Measurements from ENCODE around the gene TSC2.

TSC2 gene

GRCh38 chr16:2044541-2044940 is 3.2 kb upstream of the TSC2 start:
- no peak for DNase-seq

GRCh38 chr16:2045965-2046892 is 1.6 kb upstream of the TSC2 start:
- no peak for DNase-seq

- no peak for DNase-seq
Measured at GRCh38 chr16:2046893-2047329, 874 bp upstream of the TSC2 start.

DNA sequence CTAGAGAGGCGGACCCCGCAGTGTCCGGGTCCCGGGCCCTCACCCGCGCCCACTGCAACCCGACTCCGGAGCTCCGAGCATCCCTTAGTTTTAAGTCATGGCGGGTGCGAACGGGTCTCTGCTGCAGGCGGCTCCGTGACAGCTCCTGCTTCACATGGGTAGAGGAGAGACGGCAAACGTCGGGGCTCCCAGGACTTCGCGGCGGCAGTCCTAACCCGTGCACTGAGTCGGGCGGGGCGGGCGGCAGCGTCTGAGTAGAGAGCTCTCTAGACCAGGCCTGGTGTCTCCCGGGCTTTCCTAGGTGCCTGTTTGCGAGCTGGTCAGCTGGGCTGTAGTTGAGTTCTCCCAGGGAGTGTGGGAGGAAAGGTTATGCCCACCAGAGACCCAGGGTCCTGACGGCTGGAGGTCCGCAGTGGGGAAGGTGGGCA is 345 bp downstream of the TSC2 start:
- DNase-seq = peak in 1 of 2 donors; percentile 18

- DNase-seq = no peak
Measured at GRCh38 chr16:2053211-2053610, 5.4 kb downstream of the TSC2 start.

GRCh38 chr16:2053897-2054296 is 6.1 kb downstream of the TSC2 start:
- DNase-seq = no peak

- no peak for DNase-seq
Measured at GRCh38 chr16:2054543-2055245, 6.9 kb downstream of the TSC2 start.

GRCh38 chr16:2056077-2056476 is 8.3 kb downstream of the TSC2 start:
- DNase-seq = no peak

DNA sequence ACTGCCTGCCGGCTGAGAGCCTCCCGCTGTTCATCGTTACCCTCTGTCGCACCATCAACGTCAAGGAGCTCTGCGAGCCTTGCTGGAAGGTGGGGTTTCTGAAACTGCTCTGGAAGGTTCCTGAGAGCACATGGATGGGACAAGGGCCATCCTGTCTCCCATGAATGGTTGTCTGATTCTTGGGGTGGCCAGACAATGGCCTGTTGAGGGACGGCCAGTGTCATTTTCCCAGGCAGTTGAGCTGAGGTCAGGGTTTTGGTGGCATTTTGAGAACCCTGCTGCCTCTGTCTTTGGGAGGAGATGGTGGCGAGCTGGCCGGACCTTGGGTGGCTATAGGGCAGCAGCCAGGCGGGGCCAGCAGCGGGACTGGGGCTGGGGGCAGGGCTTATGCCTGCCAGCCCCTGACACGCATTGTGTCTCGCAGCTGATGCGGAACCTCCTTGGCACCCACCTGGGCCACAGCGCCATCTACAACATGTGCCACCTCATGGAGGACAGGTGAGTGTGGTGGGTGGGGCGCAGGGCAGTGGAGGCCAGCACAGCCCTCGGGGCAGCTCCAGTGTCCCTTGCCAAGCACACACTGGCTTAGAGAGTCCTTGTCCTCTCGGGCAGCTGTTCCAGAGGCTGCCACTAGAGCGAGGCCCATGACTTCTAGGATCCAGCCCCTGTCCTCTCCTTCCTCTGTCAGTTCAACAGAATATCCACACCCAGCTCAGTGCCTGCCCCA is 9.1 kb downstream of the TSC2 start:
- DNase-seq = no peak

GRCh38 chr16:2057438-2057837 is 9.7 kb downstream of the TSC2 start:
- no peak for DNase-seq

DNA sequence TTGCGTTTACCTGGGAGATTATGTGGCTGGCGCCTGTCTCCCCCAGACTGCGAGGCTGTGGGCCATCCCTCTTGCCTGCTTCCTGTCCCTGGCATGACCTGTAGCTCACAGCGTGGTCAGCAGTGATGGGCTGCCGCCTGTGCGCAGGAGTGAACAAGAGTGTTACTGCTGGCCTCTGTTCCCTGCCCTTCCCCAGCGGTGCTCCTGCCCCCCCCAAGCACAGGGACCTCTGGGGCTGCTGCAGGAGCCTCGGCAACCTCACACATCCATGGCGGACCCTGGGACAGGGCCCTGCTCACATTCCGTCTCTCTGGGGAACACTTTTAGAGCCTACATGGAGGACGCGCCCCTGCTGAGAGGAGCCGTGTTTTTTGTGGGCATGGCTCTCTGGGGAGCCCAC is 10.6 kb downstream of the TSC2 start:
- no peak for DNase-seq

GRCh38 chr16:2058872-2059271 is 11.1 kb downstream of the TSC2 start:
- DNase-seq = no peak

- no peak for DNase-seq
Measured at GRCh38 chr16:2060346-2060745, 12.6 kb downstream of the TSC2 start.

DNA sequence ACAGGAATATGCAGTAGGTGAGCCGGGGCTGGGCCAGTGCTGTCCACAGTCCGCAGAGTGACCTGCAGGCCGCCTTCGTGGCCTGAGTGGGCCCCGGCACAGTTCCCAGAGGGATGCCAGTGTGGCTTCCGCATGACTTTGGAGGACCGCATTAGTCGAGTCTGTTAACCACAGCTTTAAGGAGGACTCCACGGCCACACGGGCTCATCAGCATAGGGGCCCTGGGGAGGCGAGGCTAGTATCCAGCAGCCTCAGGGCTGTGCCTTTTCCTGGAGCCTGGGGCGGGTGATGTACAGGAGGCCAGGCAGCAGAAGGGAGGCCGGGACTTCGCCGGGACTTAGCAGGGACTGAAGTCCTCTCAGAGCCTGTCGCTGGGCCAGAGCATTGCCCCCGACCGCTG is 13.2 kb downstream of the TSC2 start:
- DNase-seq = no peak

GRCh38 chr16:2061526-2061925 is 13.7 kb downstream of the TSC2 start:
- DNase-seq = no peak

DNA sequence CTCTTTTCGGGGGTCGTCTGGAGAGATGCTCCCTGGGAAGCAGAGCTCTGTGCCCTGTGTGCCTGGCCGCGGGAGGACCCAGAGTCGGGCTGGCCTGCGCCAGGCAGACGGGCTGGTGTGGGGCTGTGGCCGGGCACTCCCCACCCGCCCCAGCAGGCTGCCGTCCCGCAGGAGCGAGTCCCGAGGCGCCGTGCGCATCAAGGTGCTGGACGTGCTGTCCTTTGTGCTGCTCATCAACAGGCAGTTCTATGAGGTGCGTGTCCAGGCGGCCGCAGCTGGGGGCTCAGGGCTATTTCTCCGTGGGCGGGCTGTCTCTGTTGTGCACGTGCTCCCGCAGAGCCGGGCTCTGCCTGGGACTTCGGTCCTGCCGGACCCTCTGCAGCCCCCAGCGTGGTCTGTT is 15.0 kb downstream of the TSC2 start:
- no peak for DNase-seq

DNA sequence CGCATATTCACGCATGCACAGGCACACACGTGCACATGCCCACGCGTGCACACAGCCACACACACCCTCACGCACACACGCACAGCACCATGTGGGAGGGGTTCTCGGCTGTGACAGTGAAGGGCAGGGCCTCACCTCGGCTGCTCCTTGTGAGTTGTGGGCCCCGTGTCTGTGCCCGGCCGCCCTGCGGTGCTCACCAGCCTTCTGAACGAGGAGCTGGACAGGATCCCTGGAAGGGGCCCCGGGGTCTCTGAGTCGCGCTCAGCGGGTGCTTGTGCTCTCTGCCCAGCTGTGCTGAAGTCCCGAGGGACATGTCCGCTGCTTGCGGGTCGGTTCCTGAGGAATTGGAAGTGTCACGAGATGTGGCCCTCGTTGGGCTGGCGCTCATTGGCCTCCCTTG is 16.1 kb downstream of the TSC2 start:
- no peak for DNase-seq

- no peak for DNase-seq
Measured at GRCh38 chr16:2064368-2064945, 16.7 kb downstream of the TSC2 start.

GRCh38 chr16:2066139-2066538 is 18.4 kb downstream of the TSC2 start:
- no peak for DNase-seq

DNA sequence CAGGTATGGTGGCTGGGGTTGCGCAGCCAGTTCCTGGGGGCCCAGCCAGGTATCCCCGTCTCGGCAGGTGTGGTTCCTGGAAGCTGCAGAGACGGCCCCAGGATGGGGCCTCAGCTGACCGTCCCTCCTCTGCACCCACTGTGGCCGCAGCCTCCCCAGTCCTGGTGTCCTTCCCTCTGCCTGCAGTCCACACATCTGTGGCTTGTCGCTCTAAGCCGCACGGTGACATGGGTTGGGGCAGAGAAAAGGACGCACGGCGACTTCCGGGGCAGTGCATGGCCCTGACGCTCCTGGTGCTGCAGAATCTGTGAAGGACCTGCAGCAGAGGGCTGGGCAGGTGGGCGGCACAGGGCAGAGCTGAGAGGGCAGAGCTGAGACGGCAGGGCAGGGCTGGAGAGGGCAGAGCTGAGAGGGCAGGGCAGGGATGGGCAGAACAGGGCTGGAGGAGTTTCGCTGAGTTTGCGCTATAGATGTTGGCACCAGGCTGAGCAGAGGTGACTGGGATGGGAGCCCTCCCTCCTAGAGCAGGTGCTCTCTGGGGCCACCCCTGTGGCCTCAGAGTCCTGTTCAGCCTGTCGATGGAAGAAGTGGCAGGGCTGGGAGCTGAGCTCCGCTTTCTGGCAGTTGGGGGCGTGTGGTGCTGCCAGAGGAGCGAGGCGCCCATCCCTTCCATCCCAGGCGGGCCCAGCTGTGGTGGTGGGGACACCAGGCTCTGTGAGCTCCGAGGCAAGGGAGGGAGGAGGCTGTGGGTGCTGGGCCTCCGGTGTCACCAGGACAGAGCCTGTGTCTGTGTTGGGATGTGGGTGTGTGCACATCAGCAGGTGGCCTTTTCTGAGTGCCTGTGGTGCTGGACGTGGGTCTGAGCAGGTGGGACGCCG is 23.0 kb downstream of the TSC2 start:
- DNase-seq = no peak

DNA sequence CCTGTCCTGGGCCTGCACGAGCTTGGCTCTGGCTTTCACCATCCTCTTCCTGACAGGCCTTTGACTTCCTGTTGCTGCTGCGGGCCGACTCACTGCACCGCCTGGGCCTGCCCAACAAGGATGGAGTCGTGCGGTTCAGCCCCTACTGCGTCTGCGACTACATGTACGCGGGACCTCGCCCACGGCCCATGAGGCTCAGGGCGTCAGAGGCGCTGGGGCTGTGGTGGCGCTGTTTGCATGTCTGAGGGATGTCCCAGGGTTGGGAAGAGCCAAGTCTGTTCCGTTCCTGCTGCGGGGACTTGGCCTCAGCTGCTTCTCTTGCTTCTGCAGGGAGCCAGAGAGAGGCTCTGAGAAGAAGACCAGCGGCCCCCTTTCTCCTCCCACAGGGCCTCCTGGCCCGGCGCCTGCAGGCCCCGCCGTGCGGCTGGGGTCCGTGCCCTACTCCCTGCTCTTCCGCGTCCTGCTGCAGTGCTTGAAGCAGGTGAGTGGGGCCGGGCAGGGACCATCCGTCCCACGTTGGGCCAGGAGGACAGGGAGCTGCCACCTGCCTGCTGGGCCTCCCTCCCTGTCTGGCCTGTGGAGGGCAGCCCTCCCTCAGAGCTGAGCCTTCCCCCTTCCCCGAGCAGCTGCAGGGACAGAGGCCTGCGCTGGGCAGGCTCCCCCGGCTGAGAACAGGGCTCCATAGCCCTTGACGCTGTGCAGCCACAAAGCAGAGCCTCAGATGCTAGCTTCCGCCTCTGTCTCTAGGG is 23.8 kb downstream of the TSC2 start:
- no peak for DNase-seq
